Astrocyte of the spinal cord (primary cell): ENCODE results near the gene BNC2.

Source experiments
- DNase-seq: peaks from one replicate; pipeline ENCODE4 v3.0.0; 2011; ENCODE audit warnings: low read depth, low spot score
- H3K4me3 ChIP-seq: 2 replicates; pipeline ENCODE4 v1.5.1; 2011; ENCODE audit warnings: low read depth, mild to moderate bottlenecking, low read length, moderate library complexity
- in situ Hi-C: cut with HindIII; loops from 2 replicates; pipeline ENCODE4 v1.10.0; 2017; ENCODE audit warnings: low sequenced_read_pairs
- TF ChIP-seq, protein P1 (sequence below): IDR thresholded peaks from 2 replicates; pipeline ENCODE4 v1.5.1; 2012; ENCODE audit warnings: low read depth, mild to moderate bottlenecking, low read length, inconsistent platforms

The BNC2 gene

DNA sequence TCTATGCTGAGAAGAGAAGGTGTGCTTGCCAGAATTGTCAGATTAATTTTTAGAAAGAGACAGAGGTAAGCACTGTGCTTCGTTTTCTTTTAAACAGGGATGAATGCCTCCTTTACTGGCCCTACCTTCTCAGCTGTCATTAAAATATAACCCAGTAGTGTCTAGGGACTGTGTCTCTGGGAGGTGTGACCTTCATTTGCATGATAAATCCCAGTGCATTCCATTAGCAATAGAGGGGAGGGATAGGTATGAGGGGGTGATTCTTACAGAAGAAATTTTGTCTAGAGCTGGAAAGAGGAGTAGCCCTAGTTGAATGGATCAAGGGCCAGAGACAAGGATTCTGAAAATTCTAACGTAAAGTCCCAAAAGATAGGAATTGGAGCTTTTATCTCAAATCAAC lies 351.5 kb downstream of the BNC2 start:
- DNase-seq = no peak
- in situ Hi-C loops = no loop called here
- H3K4me3 ChIP-seq = no peak overlapping the region
- TF ChIP-seq, protein P1, sequence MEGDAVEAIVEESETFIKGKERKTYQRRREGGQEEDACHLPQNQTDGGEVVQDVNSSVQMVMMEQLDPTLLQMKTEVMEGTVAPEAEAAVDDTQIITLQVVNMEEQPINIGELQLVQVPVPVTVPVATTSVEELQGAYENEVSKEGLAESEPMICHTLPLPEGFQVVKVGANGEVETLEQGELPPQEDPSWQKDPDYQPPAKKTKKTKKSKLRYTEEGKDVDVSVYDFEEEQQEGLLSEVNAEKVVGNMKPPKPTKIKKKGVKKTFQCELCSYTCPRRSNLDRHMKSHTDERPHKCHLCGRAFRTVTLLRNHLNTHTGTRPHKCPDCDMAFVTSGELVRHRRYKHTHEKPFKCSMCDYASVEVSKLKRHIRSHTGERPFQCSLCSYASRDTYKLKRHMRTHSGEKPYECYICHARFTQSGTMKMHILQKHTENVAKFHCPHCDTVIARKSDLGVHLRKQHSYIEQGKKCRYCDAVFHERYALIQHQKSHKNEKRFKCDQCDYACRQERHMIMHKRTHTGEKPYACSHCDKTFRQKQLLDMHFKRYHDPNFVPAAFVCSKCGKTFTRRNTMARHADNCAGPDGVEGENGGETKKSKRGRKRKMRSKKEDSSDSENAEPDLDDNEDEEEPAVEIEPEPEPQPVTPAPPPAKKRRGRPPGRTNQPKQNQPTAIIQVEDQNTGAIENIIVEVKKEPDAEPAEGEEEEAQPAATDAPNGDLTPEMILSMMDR = no peak

DNA sequence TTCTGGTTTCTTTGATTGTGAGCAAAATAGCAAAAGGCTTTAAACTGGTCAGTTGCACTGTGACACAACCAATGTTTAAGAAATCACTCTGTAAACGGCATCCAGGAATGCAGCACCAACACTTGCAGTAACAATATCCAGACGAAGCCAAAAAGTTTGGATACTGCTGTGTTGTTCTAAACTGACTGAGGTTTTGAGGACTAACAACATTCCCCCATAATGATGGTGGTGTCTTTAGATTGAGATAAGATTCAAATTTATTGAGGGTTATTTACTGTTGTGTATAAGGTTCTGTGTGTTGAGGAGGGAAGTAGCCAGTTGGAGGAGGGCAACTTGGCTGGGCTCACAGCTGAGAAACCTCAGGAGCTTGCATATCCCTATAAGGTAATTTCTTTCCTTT lies 353.6 kb downstream of the BNC2 start:
- in situ Hi-C loops = no loop called here
- no peak overlapping the region for H3K4me3 ChIP-seq
- TF ChIP-seq, protein P1 = no peak
- DNase-seq = peak; percentile 68

DNA sequence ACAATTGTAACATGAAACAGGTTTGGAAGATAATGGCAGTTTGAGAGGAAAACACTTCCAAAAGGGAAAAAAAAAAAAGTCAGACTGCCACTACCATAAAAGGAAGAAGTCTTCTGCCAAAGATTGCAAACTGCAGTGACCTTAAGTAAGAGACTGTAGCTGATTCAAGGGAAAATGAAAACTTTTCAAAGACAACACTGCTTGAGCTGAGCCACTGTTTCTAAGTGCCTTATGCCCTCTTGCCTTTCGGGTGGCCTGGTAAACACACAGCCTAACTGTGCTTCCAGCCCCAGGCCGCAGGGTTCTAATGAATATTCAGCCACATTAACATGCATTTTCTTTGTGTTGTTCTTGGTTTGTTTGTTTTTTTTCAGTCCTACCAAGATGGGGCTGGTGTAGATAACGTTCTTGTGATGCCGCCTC lies 354.6 kb downstream of the BNC2 start:
- H3K4me3 ChIP-seq = no peak overlapping the region
- DNase-seq = peak; percentile 87
- in situ Hi-C loops = no loop called here
- TF ChIP-seq, protein P1 = no peak

DNA sequence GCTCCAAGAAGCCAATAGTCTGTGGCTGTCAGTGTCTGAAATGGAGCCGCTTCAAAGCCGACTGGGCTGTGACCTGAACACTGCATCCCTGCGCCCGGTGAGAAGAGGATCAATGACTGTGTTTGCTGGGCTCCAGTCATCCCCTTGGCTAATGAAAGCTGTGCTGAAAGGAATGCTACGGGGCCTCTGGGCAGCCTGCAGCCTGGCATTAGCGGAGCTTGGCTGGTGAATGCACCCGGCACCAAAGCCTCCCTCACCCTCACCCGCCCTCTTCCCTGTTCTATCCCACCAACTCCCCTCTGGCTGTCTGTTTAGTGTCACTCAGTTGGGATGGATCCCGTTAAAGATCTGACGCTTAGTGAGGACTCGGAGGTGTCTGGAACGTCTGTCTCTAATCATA lies 355.3 kb downstream of the BNC2 start:
- peak; percentile 20 for DNase-seq
- no peak overlapping the region for H3K4me3 ChIP-seq
- TF ChIP-seq, protein P1 = no peak
- in situ Hi-C loops = no loop called here

DNA sequence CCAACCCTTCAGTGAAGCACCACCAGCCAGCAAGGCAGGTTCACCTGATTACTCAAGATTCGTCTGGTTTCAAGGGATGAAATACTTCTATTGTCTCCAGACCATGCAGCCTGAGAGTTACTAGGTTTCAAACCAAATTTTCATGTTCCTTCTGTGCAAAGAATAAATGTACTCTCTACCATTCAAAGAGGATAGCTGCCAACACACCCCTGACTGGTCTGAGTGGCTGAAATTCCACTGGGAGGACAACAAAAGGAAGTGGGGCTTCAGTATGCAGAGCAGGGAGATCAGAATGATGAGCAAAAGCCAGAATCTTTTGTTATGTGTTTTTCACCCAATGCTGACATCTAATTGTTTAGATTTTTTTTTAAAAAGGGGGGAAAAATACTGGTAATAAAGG lies 356.3 kb downstream of the BNC2 start:
- no peak overlapping the region for H3K4me3 ChIP-seq
- TF ChIP-seq, protein P1 = no peak
- no peak for DNase-seq
- in situ Hi-C loops = no loop called here

DNA sequence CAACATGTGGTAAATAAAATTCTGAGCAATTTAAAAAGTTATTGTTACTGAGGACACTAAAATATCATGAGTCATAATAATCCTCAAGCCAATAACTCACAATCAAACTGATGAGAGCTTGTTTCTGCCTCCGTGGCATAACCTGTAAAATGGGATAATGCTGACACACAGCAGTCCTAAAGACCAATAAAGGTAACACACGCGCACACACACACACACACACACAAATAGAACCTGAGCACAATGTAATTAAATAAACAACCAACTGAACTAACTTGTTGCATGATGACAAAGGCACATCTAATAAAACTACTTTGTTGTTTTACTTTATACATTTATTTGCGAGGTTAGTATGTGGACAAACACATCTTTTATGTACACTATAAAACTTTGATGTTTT lies 358.2 kb downstream of the BNC2 start:
- no peak for DNase-seq
- no peak overlapping the region for H3K4me3 ChIP-seq
- in situ Hi-C loops = no loop called here
- TF ChIP-seq, protein P1 = no peak

DNA sequence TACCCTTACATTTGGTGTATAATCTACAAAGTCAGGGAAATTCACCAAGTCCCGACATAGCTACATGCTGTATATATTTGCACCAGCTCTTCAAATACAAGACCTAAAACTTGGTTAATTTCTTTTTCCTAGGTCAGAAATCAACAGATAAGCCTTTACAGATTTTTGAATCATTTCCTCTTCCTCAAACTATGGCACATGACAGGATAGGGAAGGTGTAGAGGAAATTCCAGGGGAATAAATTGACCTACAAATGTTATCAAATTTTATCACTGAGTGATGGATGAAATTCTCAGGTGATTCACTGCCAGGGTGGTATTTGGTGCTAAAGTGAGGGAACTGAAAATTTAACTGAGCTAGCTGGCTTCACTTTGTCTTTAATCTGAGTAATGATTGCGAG lies 360.0 kb downstream of the BNC2 start:
- no peak overlapping the region for H3K4me3 ChIP-seq
- in situ Hi-C loops = no loop called here
- no peak for DNase-seq
- TF ChIP-seq, protein P1 = no peak
